Activated CD4-positive, alpha-beta T cell treated with anti-CD3 and anti-CD28 coated beads, Interleukin-2, Interleukin-6, amounts not matched to agents 100 ng/mL and 50 ng/mL, durations not matched to agents 16 hours and 8 hours (primary cell): ENCODE measurements around the gene CCNL2.
"Not testable (repeated sequence)": the region's sequence is repeated elsewhere in the genome, so short reads cannot be mapped to it uniquely, and the experiment has no call there.

ENCODE experiments used
- DNase-seq: peaks from one replicate; pipeline ENCODE4 v3.0.0-alpha.2; 2020

The CCNL2 gene

DNA sequence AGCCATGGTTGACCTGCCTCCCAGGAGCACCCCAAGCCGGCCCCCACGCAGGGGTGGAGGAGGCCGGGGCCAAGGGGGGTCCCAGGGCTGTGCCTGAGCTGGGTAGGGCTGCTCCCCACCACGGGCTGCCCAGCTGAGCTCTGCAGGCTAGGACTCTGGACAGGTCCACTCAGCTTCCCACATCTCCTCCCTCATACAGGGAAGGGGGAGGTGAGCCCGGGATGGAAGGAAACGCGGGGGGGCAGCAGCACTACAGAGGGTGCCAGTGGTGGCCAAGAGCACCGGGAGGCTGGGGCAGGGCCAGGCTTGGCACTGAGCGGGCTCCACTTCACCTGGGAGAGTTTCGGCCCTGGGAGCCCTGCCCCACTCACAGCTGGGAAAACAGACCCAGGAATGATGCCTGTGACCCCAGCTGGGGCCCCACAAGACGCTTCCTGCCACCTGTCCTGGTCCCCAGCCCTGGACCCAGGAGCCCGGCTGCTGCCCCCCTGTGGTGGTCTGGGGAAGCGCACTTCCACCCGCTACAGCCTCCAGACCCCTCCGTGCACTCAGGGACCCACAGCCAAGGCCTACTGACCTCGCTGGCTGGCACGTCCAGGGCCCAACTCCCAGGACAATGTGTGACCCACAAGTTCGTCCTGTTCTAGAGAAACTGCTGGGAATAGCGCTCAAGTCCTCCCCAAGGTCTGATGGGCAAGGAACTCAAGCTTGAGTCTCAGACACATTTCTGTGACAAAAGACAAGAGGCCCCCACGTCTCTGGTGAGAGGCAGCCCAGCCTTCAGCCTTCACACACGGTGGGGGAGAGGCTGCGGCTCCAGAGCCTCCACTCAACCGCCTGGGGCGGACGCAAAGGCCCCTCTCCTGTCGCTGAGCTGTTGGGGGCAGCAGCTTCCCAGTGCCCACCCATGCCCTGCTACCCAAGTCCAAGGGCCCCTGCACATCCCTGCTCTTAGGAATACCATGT lies 27.1 kb downstream of the CCNL2 start:
- peak; percentile 86 for DNase-seq

DNA sequence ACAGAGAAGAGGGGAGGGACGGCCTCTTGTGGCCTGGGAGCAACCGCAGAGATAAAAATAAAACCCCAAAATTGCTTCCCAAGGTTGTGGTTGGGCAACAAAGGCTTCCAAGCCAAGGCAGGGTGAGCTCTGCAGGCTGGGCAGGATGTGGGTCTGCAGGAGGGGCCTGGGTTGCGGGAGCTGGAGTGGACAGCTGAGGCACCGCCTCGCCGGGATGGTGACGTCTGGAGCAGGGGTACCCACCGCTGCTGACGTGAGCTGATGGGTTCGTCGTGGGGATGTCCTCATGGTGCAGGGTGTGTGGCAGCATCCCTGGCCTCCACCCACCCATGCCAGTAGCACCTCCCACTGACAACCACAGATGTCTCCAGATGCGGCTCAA lies 27.8 kb downstream of the CCNL2 start:
- peak; percentile 48 for DNase-seq

DNA sequence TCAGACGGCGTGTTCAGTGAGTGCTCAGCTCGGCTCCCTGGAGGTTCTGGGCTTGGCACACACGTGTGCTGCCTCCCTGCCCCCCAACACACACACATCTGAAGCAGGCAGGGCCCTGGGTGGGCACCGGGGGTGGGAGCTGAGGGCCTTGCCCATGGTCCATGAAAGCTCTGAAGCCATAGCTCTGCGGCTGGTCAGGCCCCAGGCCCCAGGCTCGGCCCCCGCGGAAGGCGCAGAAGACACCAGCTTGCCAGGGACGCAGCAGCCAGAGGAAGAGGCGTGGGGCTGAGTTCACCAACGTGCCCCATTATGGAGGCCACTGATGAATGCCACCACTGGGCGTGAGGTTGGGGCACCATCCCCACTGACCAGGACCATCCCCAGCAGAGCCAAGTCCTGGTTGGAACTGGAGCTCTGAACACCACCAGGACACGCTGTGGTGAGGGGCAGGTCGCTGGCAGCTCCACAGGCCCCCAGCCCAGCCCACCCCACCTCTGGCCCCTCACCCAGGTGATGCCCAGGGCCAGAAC lies 28.3 kb downstream of the CCNL2 start:
- DNase-seq = no peak

DNA sequence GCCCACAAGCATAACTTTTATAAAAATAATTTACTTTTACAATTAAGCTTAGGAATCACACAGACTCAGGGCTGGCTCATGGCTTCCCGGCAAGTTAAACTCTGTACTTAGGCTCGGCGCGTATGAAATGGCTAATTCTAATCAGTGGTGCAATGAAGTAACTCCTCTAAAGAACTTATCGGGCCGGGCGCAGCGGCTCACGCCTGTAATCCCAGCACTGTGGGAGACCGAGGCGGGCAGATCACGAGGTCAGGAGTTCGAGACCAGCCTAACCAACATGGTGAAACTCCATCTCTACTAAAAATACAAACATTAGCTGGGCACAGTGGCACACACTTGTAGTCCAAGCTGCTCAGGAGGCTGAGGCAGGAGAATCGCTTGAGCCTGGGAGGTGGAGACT lies 29.0 kb downstream of the CCNL2 start:
- not testable (repeated sequence) for DNase-seq

DNA sequence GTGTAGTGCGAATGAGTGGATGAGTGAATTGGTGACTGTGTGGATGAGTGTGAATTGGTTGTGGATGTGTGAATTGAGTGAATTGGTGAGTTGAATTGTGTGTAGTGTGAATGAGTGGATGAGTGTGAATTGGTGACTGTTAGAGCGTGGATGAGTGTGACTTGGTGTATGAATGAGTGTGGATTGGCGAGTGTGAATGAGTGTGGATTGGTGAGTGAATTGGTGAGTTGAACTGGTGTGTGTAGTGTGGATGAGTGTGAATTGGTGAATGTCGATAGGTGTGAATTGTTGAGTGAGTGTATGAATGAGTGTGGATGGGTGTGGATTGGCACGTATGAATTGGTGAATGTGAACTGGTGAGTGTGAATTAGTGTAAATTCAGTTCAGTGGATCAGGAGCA lies 31.8 kb downstream of the CCNL2 start:
- no peak for DNase-seq

DNA sequence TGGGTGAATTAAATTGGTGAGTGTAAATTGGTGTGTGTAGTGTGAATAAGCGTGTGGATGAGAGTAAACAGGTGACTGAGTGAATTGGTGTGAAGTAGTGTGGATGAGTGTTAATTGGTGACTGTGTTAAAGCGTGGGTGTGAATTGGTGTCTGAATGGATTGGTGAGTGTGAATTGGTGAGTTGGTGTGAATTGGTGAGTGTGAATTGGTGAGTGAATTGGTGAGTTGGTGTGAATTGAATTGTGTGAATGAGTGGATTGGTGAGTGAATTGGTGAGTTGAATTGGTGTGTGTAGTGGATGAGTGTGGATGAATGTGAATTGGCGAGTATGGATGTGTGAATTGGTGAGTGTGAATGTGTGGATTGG lies 32.5 kb downstream of the CCNL2 start:
- no peak for DNase-seq

DNA sequence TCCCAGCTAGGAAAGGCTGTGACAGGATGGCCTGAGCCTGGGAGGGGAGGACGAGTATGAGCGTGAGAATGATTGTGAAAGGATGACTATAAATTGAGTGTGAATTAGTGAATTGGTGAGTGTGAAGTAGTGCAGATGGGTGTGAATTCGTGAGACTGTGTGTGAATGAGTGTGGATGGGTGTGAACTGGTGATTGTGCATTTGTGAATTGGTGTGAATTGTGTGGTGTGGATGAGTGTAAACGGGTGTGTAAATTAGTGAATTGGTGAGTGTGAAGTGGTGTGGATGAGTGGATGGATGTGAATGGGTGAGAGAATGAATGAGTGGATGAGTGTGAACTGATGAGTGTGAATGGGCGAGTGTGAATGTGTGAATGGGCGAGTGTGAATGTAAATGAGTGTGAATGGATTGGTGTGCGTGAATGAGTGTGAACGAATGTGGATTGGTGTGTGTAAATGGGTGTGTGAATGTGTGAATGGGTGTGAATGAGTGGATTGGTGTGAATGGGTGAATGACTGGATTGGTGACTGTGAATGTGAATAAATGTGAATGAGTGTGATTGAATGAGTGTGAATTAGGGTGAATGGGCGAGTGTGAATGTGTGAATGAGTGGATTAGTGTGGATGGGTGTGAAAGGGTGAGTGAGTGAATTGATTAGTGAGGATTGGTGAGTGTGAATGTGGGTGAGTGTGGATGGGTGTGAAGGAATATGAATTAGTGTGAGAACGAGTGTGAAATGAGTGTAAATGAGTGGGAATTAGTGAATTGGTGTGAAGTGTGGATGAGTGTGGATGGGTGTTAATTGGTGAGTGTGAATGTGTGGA lies 33.0 kb downstream of the CCNL2 start:
- no peak for DNase-seq

DNA sequence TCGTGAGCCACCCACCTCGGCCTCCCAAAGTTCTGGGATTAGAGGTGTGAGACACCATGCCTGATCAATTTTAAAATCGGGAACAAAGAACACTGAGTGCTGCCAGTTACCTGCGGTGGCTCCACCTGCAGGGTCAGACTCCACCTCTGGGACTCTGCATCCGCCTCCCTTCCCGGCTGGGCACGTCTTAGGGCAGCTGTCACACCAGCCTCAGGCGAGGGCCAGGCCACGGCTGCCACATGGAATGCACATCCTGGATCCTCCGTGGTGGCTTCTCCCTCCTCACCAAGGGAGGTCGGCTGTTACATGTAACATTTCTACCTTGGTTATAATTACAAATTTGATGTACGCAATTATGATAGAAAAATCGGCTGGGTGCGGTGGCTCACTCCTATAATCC lies 34.9 kb downstream of the CCNL2 start:
- DNase-seq = no peak

DNA sequence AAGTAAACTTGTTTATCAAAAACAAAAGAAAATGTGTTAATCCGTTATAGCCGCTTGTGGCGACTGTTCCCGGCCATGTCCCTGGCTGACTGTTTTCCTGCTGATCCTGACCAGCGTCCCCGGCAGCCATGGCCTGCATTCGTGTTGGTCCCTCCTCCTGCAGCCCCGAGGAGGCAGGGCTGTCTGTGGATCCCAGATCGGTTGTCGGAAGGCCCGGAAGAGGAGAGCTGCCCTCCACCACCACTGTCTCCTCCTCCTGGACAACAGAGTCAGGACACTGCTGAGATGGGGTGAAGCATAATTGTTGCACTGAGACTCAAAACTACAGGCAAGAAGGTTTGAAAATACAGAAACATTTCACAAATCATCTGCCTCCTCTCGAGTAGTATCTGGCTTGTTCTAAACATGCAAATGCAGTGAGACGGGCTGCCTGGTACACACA lies 37.1 kb downstream of the CCNL2 start:
- no peak for DNase-seq

DNA sequence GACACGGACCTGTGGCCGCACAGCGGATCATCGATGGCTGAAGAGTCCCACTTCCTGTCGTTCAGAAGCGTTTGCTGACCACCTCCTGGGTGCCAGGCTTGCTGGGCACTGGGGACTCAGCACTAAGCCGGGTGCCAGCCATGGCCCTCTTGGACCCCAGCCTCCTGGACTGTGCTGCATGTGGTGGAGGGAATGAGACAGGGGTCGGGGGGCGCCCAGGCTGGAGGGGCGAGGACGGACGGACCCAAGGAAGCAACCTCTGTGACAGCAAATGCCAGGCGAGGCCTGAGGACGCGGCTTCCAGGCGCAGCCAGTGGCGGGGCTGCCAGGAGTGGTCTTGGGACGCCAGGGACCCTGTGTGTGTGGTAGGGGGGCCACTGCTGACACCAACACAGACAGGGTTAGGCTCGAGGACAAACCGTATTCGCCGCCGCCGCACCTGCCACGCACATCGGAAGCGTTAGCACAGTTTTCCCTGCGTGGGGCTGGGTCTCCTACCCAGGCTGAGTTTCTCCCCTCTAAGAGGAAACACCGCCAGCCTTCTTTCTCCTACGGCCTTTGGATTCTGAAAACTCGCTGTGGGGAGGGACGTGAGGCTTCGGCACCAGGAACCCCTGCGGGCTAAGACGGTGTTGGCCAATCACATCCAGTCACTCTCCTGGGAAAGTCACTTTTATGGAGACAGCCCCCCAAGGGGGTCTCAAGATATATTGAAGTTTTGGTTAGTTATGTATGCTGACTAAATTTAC lies 37.7 kb downstream of the CCNL2 start:
- no peak for DNase-seq

DNA sequence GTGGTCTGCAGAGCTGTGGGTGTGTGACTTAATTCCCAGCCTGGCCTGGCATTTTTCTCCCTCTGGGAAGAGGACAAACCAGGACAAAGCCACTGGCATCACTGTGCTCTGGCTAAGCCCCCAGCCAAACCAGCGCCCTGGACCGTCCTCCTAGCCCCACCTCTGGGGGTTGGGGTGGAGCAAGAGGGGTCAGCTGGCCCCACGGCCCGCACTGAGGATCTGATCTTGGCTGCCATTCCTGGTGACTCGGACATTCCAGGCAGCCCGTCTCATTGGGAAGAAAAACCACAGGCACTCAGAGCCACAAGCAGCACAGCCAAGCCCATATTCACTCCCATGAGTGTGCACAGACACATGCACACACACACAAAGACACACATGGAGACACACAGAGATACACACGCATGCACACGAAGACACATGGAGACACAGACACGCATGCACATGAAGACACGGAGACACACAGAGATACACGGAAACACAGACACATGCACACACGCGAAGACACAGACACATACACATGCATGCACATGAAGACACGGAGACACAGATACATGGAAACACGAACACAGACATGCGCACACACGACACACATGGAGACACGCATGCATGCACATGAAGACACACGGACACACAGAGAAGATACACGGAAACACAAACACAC lies 38.5 kb downstream of the CCNL2 start:
- DNase-seq = no peak

DNA sequence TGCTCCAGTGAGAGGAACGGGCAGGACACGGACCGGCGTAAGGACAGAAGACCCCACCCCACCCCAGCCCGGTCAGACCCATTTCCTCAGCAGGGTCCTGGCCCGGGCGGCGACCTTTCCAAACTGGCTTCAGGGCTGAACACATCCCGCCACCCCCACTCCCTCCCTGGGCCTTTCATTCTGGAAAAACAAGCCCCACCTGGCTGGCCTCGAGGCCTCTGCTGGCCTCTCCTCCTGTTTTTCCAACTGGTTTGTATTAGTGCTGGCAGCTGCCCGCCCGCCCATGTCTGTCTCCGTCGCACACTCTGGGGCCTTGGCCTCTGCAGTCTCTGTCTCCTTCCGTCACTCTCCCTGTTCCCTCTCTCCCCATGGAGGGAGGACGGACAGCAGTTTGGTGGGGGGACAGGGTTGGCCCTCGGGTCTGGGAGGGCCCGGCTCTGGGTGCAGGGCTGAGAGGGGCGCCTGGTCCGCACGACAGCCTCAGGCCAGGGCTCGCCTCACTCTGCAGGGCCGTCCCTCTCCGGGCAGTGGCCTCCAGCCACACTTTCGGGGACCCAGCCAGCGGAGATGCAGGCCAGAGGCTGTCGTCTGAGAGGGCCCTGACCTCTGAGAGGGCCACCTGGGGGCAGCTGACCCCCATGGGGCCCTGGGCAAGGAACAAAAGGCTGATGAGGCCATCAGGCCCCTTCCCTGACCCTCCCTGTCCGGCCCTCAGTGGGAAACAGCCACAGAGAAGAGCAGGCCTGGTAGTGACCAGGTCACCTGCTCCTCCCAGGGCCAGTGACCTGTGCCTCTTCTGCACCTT lies 39.3 kb downstream of the CCNL2 start:
- DNase-seq = no peak

DNA sequence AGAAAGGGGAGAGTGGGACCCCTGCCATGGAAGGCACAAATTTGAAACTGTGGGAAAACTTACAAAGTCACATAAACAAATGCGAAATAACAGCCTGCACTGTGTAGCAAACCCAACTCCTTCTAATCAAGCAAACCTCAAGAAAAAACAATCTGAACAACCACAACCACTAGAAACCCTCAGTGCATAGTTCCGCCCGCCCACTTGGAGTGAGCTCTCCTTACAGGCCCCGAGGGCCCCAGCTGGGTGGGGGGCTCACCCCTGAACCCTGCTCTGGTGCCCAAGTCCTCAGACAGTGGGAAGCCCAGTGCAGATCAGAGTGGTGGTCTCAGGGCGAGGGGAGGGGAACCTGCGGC lies 39.8 kb downstream of the CCNL2 start:
- DNase-seq = no peak

DNA sequence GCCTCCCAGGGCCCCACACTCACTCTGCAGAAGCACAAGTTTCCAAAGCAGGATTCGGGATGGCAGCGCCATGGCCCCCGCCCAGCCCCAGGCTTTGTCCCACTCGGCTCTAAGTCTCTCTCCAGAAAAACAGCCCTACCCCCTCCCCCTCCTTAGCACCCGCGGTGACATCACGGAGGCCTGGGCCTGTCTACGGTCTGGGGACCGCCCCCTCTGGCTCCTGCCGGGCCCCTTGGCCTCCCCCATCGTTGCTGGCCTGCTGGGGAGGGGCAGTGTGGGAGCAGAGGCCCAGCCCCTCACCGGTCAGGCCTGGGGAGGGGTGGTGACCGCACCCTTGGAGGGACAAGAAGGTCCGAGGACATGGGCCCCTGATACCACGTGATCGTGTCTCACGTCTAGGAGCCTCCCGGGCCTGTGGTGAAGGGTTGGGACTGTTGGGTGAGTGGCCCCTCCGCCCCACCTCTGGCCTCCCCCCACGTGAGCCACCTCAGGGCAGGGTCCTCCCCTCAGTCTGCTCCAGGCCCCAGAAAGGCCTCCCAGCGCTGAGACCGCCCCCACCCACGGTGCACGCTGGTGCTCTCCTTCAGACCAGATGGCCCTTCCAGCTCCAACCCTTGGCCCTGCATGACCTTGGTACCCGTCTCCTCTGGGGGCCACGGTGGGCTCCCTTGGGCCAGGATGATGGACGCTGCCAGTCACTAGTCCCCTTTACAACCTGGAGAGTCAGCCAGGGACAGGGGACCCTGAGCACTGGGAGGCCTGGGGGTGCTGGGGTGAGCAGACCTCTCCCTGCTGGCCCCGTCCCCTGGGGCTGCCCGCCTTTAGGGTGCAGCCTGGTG lies 40.5 kb downstream of the CCNL2 start, which contains the start of gene MXRA8:
Gene MXRA8, minus strand, starts transcription at position 123 of the 839 bp plus-strand sequence. Its CDS starts 51 bp downstream, at position 72.
- no peak for DNase-seq

DNA sequence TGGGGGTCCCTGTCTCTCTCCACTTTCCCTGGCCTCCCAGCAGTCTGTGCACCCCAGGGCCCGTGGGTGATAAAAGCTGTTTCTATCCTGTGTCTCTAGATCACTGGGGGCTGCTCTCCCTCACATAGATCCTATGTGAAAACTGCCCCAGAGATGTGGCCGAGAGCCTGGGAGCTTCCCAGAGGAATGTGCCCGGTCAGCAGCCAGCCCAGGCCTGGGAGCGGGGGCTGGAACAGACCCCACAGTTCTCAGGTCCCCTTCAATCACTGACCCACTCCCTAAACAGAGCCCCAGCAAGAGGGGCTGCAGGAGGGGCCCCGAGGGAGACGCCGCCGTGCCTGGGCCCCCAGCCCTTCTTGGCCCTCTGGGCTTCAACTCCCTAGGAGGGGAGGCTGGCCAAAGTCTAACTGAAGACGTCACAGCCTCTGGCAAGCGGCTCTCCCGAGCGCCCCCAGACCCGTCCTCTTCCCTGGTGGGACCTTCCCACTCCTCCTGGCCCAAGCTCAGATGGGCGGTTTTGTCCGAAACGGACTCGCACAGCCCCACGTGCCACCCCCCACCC lies 41.2 kb downstream of the CCNL2 start:
- DNase-seq = no peak

DNA sequence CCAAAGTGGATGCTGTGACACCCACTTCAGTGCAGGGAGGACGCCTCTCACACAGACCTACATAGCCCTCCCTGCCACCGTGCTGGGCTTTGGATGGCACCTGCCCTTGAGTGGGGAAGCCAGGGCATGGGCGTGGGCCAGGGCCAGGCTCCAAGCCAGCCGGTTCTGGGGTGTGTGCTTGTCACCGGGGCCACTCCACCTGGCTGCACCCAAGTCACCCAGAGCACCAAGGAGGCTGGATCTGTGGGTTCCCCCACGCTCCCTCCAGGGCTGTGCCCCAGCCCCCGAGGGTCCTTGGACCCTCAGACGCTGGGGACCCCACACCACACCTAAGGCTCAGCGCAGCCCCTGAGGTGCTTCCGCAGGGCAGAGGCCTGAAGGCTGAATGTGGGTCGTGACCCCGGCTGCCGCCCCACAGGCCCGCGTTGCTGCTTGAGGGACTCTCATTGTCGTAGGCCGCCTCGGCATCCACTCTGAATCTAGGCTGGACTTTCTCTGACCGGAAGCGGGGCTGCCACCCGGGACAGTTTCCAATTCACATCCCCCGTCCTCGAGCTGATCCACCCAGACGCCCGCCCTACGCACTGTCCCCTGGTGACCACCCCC lies 42.2 kb downstream of the CCNL2 start:
- no peak for DNase-seq

DNA sequence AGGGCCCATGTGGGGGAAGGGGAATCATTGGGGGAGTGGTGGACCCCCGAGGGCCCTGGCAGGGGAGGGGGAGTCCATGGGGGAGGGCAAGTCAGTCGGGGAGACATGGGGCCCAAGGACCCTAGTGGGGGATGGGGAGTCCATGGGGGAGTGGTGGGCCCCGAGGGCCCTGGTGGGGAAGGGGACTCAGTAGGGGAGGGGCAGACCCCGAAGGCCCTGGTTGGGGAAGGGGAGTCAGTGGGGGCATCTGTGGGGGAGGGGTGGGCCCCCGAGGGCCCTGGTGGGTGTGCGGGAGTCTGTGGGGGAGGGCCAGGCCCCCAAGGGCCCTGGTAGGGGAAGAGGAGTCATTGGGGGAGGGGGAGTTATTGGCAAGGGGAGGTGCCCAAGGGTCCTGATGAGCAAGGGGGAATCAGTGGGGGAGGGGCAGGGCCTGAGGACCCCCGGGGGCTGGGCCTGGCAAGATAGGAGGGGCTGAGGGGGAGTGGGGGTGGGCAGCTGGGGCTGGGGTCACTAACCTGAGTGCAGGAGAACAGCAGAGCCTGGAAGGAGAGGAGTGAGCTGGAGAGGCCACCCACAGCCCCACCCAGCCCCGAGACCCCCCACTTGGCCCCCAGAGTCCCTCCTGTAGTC lies 42.9 kb downstream of the CCNL2 start:
- DNase-seq = no peak

DNA sequence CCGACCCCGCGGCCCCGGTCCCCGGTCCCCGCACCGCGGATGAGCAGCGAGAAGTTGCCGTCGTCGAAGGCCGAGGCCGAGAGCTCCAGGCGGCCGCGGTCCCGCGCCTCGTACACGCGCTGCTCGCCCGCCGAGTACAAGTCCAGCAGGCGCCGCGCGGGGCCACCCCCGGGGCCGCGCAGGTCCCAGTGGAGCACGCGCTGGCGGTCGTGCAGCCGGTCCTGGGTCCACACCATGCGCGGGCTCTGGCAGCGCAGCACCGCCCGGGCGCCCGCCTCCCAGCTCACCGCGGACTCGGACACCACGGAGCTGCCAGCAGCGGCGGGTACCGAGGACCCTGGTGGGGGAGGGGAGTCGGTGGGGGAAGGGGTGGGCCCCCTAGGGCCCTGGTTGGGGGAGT lies 43.7 kb downstream of the CCNL2 start:
- DNase-seq = no peak
